Lower lobe of right lung (tissue), 2 donors: ENCODE results near the gene OR8K1. TPM values are rescaled to one million over a fixed set of nuclear protein-coding genes. Genes with fewer than 3 reads are reported as not detected.
A peak's percentile ranks its signal among the peaks of the same experiment; 100 is the strongest.

Experiments
- ATAC-seq, 2 donors: fragments of 200-7000 bp; cut with Tn5 transposase; one replicate each; pipeline ENCODE4 v1.9.1; 2020 to 2022; ENCODE audit warnings: mild to moderate bottlenecking in 2 of 2, moderate library complexity in 2 of 2
- DNase-seq: peaks from one replicate; pipeline ENCODE4 v3.0.0-alpha.2; 2020
- H3K27ac ChIP-seq: fragments of 200-600 bp; one replicate; pipeline ENCODE4 v1.8.0; 2022
- H3K27me3 ChIP-seq: fragments of 200-600 bp; one replicate; pipeline ENCODE4 v1.8.0; 2022; ENCODE audit warnings: low read depth
- H3K36me3 ChIP-seq: fragments of 200-600 bp; one replicate; pipeline ENCODE4 v1.8.0; 2022; ENCODE audit warnings: mild to moderate bottlenecking
- H3K4me1 ChIP-seq: fragments of 200-600 bp; one replicate; pipeline ENCODE4 v1.8.0; 2022
- H3K4me3 ChIP-seq: fragments of 200-600 bp; one replicate; pipeline ENCODE4 v1.8.0; 2022; ENCODE audit warnings: mild to moderate bottlenecking
- H3K9me3 ChIP-seq: fragments of 200-600 bp; one replicate; pipeline ENCODE4 v1.8.0; 2022
- CTCF ChIP-seq: fragments of 200-600 bp; IDR thresholded peaks from one replicate; pipeline ENCODE4 v1.8.0; 2022; ENCODE audit warnings: antibody characterized with exemption, mild to moderate bottlenecking
- intact Hi-C: fragments of 100-400 bp; cut with DNase I; formaldehyde crosslinking; loops from one replicate; pipeline ENCODE4 v1.11.0; 2022
- long read RNA-seq: library from polyadenylated mRNA; unstranded; transcript quantifications from one replicate; pipeline ENCODE4 v2.0.0, GENCODE V29; 2021
- total RNA-seq: library from RNA; stranded (reverse); fragmentation: NEBNext Ultra II Directional; extraction: Animal tissue kit (Norgen Biotek cat#: 25700); gene quantifications from one replicate; pipeline ENCODE4 v1.2.1, GENCODE V29; 2021
- donor health status: DM: no; HTN: yes; CAD: no; lungs with severe emphysema.

OR8K1 gene
- not detected for total RNA-seq
- long read RNA-seq: 0 reads

- H3K9me3 ChIP-seq: no peaks in the 10 kb centered on the region
Measured at GRCh38 chr11:56345739-56346138, at the start of gene OR8K1. OR8K1 (plus strand) TSS chr11:56346039; CDS start chr11:56346039, 0 bp downstream.

GRCh38 chr11:56296898-56297297 is 48.9 kb upstream of the OR8K1 start:
- Histone ChIP-seq H3K27ac (no peak overlapping the region), H3K9me3 (no peaks in the 10 kb centered on the region), H3K4me1 (no peaks in the 10 kb centered on the region), H3K27me3 (no peaks in the 10 kb centered on the region), H3K4me3 (no peak overlapping the region), H3K36me3 (no peaks in the 10 kb centered on the region)
- TF ChIP-seq CTCF: no peak
- intact Hi-C loops: no loop called here
- no peak for DNase-seq
- ATAC-seq: no peak

More at GRCh38 chr11:56345739-56346138, at the start of gene OR8K1:
- no peak for TF ChIP-seq CTCF
- Histone ChIP-seq H3K4me1 (no peaks in the 10 kb centered on the region), H3K4me3 (no peak within 1 kb of the TSS), H3K36me3 (no peaks in the 10 kb centered on the region), H3K27me3 (no peaks in the 10 kb centered on the region), H3K27ac (no peak within 1 kb of the TSS)
- DNase-seq: no peak
- intact Hi-C loops: no loop called here
- no peak for ATAC-seq

- intact Hi-C loops: no loop called here
- H3K9me3 ChIP-seq: no peaks in the 10 kb centered on the region
- no peak for ATAC-seq
Measured at GRCh38 chr11:56307836-56308235, 38.0 kb upstream of the OR8K1 start.

GRCh38 chr11:56314844-56315243 is 31.0 kb upstream of the OR8K1 start, which contains the start of gene OR8K3:
OR8K3 (plus strand) TSS chr11:56315144; CDS start chr11:56318307, 3,163 bp downstream.
- no peak for TF ChIP-seq CTCF

More at GRCh38 chr11:56307836-56308235, 38.0 kb upstream of the OR8K1 start:
- no peak overlapping the region for H3K4me3 ChIP-seq
- H3K27ac ChIP-seq: no peak overlapping the region
- no peak for DNase-seq
- TF ChIP-seq CTCF: no peak
- no peaks in the 10 kb centered on the region for H3K36me3 ChIP-seq
- no peaks in the 10 kb centered on the region for H3K27me3 ChIP-seq
- no peaks in the 10 kb centered on the region for H3K4me1 ChIP-seq

GRCh38 chr11:56331861-56332491 is 13.9 kb upstream of the OR8K1 start:
- TF ChIP-seq CTCF: no peak
- no peak overlapping the region for H3K4me3 ChIP-seq
- DNase-seq (peak; percentile 40), ATAC-seq (peak; percentile 28 to 45)
- intact Hi-C loops: no loop called here
- H3K27ac ChIP-seq: no peak overlapping the region
- no peaks in the 10 kb centered on the region for H3K4me1 ChIP-seq
- H3K27me3 ChIP-seq: no peaks in the 10 kb centered on the region
- no peaks in the 10 kb centered on the region for H3K9me3 ChIP-seq
- no peaks in the 10 kb centered on the region for H3K36me3 ChIP-seq

More at GRCh38 chr11:56314844-56315243, 31.0 kb upstream of the OR8K1 start, which contains the start of gene OR8K3:
- Histone ChIP-seq H3K27me3 (no peaks in the 10 kb centered on the region), H3K9me3 (no peaks in the 10 kb centered on the region), H3K4me3 (no peak within 1 kb of the TSS), H3K27ac (no peak within 1 kb of the TSS), H3K4me1 (no peaks in the 10 kb centered on the region), H3K36me3 (no peaks in the 10 kb centered on the region)
- ATAC-seq: no peak
- intact Hi-C loops: no loop called here
- DNase-seq: no peak
